GM12878 (cell line): Measurements from ENCODE around the gene CD55.

Source experiments
- CTCF ChIP-seq, 3 experiments: IDR thresholded peaks in 2 of 3; conservative IDR thresholded peaks in 1 of 3; 2 replicates each; pipeline ENCODE4 v1.5.1; 2011; ENCODE audit warnings: low read depth in 3 of 3, low read length in 3 of 3, mild to moderate bottlenecking in 3 of 3, control low read depth in 2 of 3, moderate library complexity in 2 of 3, inconsistent platforms in 1 of 3, mixed read lengths in 1 of 3; ENCODE audit not compliant: control insufficient read depth in 2 of 3, insufficient read depth in 1 of 3; ENCODE audit errors: extremely low read depth in 1 of 3
- EP300 ChIP-seq, 2 experiments: fragments of 150-350 bp in 1 of 2; IDR thresholded peaks; 2 replicates each; pipeline ENCODE4 v1.6.1; 2011 to 2012; ENCODE audit warnings: low read depth in 2 of 2, low read length in 2 of 2, borderline replicate concordance in 1 of 2, improper control_type of control experiment in 1 of 2, inconsistent platforms in 1 of 2; ENCODE audit not compliant: control insufficient read depth in 1 of 2
- EZH2 ChIP-seq: IDR thresholded peaks from 2 replicates; pipeline ENCODE4 v1.6.1; 2012; ENCODE audit warnings: low read depth, mild to moderate bottlenecking, control low read depth, inconsistent platforms, low read length, borderline replicate concordance; ENCODE audit not compliant: control insufficient read depth
- GATAD2B ChIP-seq: fragments of 450-650 bp; conservative IDR thresholded peaks from 2 replicates; pipeline ENCODE4 v1.6.1; 2017; ENCODE audit warnings: low read depth, mild to moderate bottlenecking, moderate library complexity
- MAX ChIP-seq: IDR thresholded peaks from 2 replicates; pipeline ENCODE4 v1.6.1; 2012; ENCODE audit warnings: low read depth, low read length, improper control_type of control experiment
- POLR2A ChIP-seq: IDR thresholded peaks from 2 replicates; pipeline ENCODE4 v1.6.1; 2011; ENCODE audit warnings: low read depth, mild to moderate bottlenecking, low read length
- POLR2AphosphoS2 ChIP-seq: IDR thresholded peaks from 2 replicates; pipeline ENCODE4 v1.6.1; 2011; ENCODE audit warnings: low read depth, mild to moderate bottlenecking, low read length, improper control_type of control experiment, moderate library complexity
- RBBP5 ChIP-seq: fragments of 200-600 bp; sonication (generic); conservative IDR thresholded peaks from 2 replicates; pipeline ENCODE4 v1.6.1; 2016
- SIX5 ChIP-seq: IDR thresholded peaks from 2 replicates; pipeline ENCODE4 v1.6.1; 2011; ENCODE audit warnings: mild to moderate bottlenecking, low read depth, low read length, moderate library complexity; ENCODE audit not compliant: severe bottlenecking
- SUPT20H ChIP-seq: IDR thresholded peaks from 2 replicates; pipeline ENCODE4 v1.6.1; 2011; ENCODE audit warnings: low read depth, mild to moderate bottlenecking, low read length, moderate library complexity, borderline replicate concordance; ENCODE audit not compliant: control insufficient read depth
- TARDBP ChIP-seq: IDR thresholded peaks from 2 replicates; pipeline ENCODE4 v1.6.1; 2016; ENCODE audit warnings: borderline replicate concordance
- ZNF24 ChIP-seq: fragments of 450-650 bp; IDR thresholded peaks from 2 replicates; pipeline ENCODE4 v1.6.1; 2017; ENCODE audit warnings: antibody characterized with exemption, mild to moderate bottlenecking
- TF ChIP-seq, protein P1 (sequence below): IDR thresholded peaks from 2 replicates; pipeline ENCODE4 v1.6.1; 2011; ENCODE audit warnings: mild to moderate bottlenecking, low read depth, low read length, moderate library complexity; ENCODE audit not compliant: insufficient replicate concordance

DNA sequence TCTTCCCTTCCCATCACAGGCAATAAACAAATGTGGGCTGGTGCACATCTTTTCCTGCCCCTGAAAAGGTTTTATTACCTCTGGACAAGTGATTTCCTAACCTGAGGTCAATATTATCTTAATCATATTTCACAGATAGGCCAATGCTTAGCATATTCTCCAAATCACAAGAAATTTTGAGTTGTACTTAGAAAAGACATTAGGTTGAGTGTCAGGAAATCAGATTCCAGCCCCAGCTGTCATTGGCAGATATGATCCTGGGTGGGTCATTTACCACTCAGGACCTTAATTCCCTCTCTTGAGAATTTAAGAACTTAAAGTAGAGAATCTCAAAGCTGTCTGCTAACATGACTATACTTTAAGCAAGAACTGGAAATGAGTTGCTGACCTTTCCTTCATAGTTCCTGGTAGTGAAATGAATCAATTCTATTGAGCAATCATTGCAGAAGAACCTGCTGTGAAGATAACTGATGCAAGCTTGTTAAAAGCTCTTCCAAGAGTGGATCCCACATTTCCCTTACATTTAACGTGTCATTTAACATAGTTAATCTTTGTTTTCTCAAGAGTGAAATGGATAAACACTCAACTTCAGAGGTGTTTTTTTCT is 86.3 kb downstream of the CD55 start:
- no peak for TF ChIP-seq POLR2AphosphoS2
- TF ChIP-seq TARDBP, result no peak
- TF ChIP-seq EZH2, result no peak
- no peak for TF ChIP-seq EP300 (IDR thresholded peaks at IDR 0.05; ENCODE audit: borderline replicate concordance in 1 of 2, control insufficient read depth in 1 of 2, low read depth in 2 of 2, low read length in 2 of 2)
- TF ChIP-seq, protein P1, sequence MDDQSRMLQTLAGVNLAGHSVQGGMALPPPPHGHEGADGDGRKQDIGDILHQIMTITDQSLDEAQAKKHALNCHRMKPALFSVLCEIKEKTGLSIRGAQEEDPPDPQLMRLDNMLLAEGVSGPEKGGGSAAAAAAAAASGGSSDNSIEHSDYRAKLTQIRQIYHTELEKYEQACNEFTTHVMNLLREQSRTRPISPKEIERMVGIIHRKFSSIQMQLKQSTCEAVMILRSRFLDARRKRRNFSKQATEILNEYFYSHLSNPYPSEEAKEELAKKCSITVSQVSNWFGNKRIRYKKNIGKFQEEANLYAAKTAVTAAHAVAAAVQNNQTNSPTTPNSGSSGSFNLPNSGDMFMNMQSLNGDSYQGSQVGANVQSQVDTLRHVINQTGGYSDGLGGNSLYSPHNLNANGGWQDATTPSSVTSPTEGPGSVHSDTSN, result no peak
- TF ChIP-seq ZNF24, result no peak
- no peak for TF ChIP-seq RBBP5
- no peak for TF ChIP-seq POLR2A
- no peak for TF ChIP-seq CTCF (IDR thresholded peaks at IDR 0.05 in 2 of 3, conservative IDR thresholded peaks at IDR 0.05 in 1 of 3; ENCODE audit: control insufficient read depth in 2 of 3, extremely low read depth in 1 of 3, insufficient read depth in 1 of 3, low read depth in 3 of 3, low read length in 3 of 3)
- TF ChIP-seq SIX5, result no peak
- TF ChIP-seq SUPT20H, result no peak
- TF ChIP-seq GATAD2B, result no peak
- no peak for TF ChIP-seq MAX
